ENCODE measurements around the gene STOM. TPM values are rescaled to one million over a fixed set of nuclear protein-coding genes. Genes with fewer than 3 reads are reported as not detected.

Gene STOM
- total and polyA plus RNA-seq, 2 of the 8 experiments (the other 6 are each of a cell fraction or from before 2014, with no cell fraction given) = 25.2 to 60.4 TPM

DNA sequence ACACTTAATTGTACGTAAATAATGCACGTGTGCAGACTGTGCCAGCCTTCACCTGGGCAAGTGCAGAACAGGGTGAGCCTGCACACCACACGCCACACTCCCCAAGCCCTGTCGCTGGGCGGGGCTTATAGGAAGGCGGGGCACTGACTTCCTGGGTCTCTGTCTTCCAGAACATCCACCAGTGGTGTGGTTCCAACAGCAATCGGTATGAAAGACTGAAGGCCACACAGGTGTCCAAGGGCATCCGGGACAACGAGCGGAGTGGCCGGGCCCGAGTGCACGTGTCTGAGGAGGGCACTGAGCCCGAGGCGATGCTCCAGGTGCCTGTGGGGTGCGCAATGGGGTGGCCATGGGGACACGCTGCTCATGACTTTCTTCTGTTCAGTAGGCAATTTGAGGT is 57.9 kb downstream of the STOM start:
- Histone ChIP-seq H2BK12ac (ENCODE audit: low read depth, low read length) (no peak overlapping the region), H3K27ac (ENCODE audit: low read depth, low read length) (no peak overlapping the region), H4K5ac (ENCODE audit: insufficient read length, low read depth, low read length) (no peak overlapping the region), H3K4me1 (replicated peaks in 1 of 4; ENCODE audit: control insufficient read depth in 3 of 4, insufficient read depth in 4 of 4, low read length in 3 of 4) (no peaks in the 10 kb centered on the region), H3K56ac (replicated peaks; ENCODE audit: insufficient read length, low read depth, low read length) (no peak overlapping the region), H3K79me1 (ENCODE audit: low read depth, low read length) (no peaks in the 10 kb centered on the region), H2BK5ac (ENCODE audit: low read depth, low read length) (no peak overlapping the region), H3K4me2 (ENCODE audit: insufficient read depth in 1 of 2, low read depth in 2 of 2, low read length in 2 of 2) (no peak overlapping the region), H2BK20ac (ENCODE audit: low read length) (no peak overlapping the region), H3K23ac (ENCODE audit: insufficient read length) (no peak overlapping the region), H3K79me2 (ENCODE audit: control insufficient read depth in 1 of 2, insufficient read depth in 2 of 2, low read length in 2 of 2) (no peaks in the 10 kb centered on the region), H3K9me3 (ENCODE audit: insufficient read depth in 2 of 2, low read depth in 1 of 2, low read length in 1 of 2) (no peaks in the 10 kb centered on the region), H3K14ac (ENCODE audit: insufficient read length) (no peak overlapping the region), H3K23me2 (ENCODE audit: low read depth, low read length) (no peaks in the 10 kb centered on the region), H4K91ac (replicated peaks; ENCODE audit: insufficient read length, low read length) (no peak overlapping the region), H4K8ac (ENCODE audit: extremely low read depth, insufficient read depth, low read length) (no peak overlapping the region), H2AK5ac (ENCODE audit: low read depth, low read length) (no peak overlapping the region), H2AFZ (ENCODE audit: low read length) (no peak overlapping the region), H3K27me3 (replicated peaks in 1 of 4; ENCODE audit: control insufficient read depth in 3 of 4, extremely low read depth in 1 of 4, insufficient read depth in 3 of 4, low read length in 3 of 4) (no peaks in the 10 kb centered on the region), H2BK15ac (ENCODE audit: low read length) (no peak overlapping the region), H2BK120ac (replicated peaks; ENCODE audit: low read depth, low read length) (no peak overlapping the region), H3K36me3 (ENCODE audit: control insufficient read depth in 2 of 4, insufficient read depth in 4 of 4, low read length in 3 of 4) (peaks cover 0 to 5% (median 1%) of the 10 kb centered on the region in 4 experiments; a peak in 3 of 8 replicates), H4K20me1 (replicated peaks in 1 of 2; ENCODE audit: control insufficient read depth in 1 of 2, insufficient read depth in 2 of 2, low read length in 2 of 2) (no peaks in the 10 kb centered on the region), H3K4ac (replicated peaks; ENCODE audit: insufficient read length, low read depth, low read length) (no peak overlapping the region), H3K18ac (ENCODE audit: extremely low read depth, low read length) (no peak overlapping the region), H3K9ac (replicated peaks in 1 of 4; ENCODE audit: extremely low read depth in 1 of 4, low read depth in 3 of 4, low read length in 3 of 4) (no peak overlapping the region), H3K4me3 (ENCODE audit: extremely low read depth in 1 of 4, insufficient read depth in 2 of 4, low read depth in 3 of 4, low read length in 4 of 4) (no peak overlapping the region)
- DNase-seq (ENCODE audit: low read depth in 1 of 2, low spot score in 2 of 2) = no peak
- ChIA-PET POLR2A (ENCODE audit: partially characterized antibody) (no interaction called here), CTCF (ENCODE audit: partially characterized antibody) (interaction anchor here (4.6 kb wide), 1 partner anchor 99 kb away, joined by 28 read pairs; no protein-coding TSS in a partner anchor)
- 88% methylated on average over 16 of the region's 17 CpGs; no CpG with 5 or more reads in 1 of the 2 experiments for WGBS, 2 experiments (ENCODE audit: extremely low coverage in 1 of 2, insufficient coverage in 1 of 2, insufficient read length in 1 of 2, insufficient replicate concordance in 2 of 2, low coverage in 1 of 2, low lambda C conversion rate in 2 of 2, missing lambda C conversion rate in 1 of 2)
- FAIRE-seq = no peak
